ENCODE measurements around the gene TPM2. TPM values are rescaled to one million over a fixed set of nuclear protein-coding genes. Genes with fewer than 3 reads are reported as not detected.

Gene TPM2
- total RNA-seq, 1 experiment from 2014 or later, result 7.0 TPM

DNA sequence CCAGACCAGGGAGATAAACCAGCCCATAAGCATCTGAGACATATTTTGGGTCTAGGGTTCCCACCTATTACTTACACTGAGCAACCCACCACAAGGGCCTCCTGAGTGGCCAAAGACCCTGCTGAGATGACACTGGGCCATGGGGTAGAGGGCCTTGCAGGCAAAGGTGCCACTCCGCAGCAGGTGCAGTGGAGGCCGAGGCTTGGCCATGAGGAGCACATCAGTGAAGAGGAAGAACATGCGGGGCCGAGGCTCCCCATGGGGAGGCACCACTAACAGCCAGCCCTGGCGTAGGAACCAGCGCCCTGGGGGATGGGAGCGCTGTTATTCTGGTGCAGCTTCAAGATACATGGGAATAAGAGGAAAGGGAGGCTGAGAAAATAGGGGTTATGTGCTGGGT lies 27.3 kb downstream of the TPM2 start:
- Histone ChIP-seq H4K20me1 (ENCODE audit: low read length) (no peaks in the 10 kb centered on the region), H3K9me3 (ENCODE audit: low read length) (no peaks in the 10 kb centered on the region), H3K4me3 (ENCODE audit: low read length) (no peak overlapping the region), H3K4me2 (ENCODE audit: low read length) (no peak overlapping the region), H3K27me3 (ENCODE audit: low read length) (no peaks in the 10 kb centered on the region), H3K36me3 (ENCODE audit: low read depth, low read length) (peaks cover 20% of the 10 kb centered on the region), H3K9me2 (replicated peaks; ENCODE audit: low read length) (no peaks in the 10 kb centered on the region), H3K4me1 (ENCODE audit: insufficient read depth, low read length) (peaks cover 43% of the 10 kb centered on the region), H3F3A (ENCODE audit: low read length, unreplicated experiment) (peaks cover 7% of the 10 kb centered on the region), H3K27ac (ENCODE audit: low read length) (no peak overlapping the region), H2AFZ (ENCODE audit: low read length) (no peak overlapping the region), H3K79me2 (ENCODE audit: low read length) (peaks cover 40% of the 10 kb centered on the region), H3K9ac (ENCODE audit: low read length) (no peak overlapping the region)
- DNase-seq, result no peak
- TF ChIP-seq EZH2phosphoT487 (IDR thresholded peaks at IDR 0.05; ENCODE audit: borderline replicate concordance, low read length) (no peak), EZH2 (IDR thresholded peaks at IDR 0.05; ENCODE audit: low read length, unreplicated experiment) (no peak)
- TF ChIP-seq, protein P1, sequence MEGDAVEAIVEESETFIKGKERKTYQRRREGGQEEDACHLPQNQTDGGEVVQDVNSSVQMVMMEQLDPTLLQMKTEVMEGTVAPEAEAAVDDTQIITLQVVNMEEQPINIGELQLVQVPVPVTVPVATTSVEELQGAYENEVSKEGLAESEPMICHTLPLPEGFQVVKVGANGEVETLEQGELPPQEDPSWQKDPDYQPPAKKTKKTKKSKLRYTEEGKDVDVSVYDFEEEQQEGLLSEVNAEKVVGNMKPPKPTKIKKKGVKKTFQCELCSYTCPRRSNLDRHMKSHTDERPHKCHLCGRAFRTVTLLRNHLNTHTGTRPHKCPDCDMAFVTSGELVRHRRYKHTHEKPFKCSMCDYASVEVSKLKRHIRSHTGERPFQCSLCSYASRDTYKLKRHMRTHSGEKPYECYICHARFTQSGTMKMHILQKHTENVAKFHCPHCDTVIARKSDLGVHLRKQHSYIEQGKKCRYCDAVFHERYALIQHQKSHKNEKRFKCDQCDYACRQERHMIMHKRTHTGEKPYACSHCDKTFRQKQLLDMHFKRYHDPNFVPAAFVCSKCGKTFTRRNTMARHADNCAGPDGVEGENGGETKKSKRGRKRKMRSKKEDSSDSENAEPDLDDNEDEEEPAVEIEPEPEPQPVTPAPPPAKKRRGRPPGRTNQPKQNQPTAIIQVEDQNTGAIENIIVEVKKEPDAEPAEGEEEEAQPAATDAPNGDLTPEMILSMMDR (conservative IDR thresholded peaks at IDR 0.05; ENCODE audit: low read depth, low read length), result no peak
- ATAC-seq, result no peak
- BruUV-seq (replicated peaks), result no TSS peak
- CTCF ChIA-PET, result no interaction called here
- POLR2A ChIA-PET (ENCODE audit: unreplicated experiment), result no interaction called here
- intact Hi-C loops (cut with micrococcal nuclease), result no loop called here

DNA sequence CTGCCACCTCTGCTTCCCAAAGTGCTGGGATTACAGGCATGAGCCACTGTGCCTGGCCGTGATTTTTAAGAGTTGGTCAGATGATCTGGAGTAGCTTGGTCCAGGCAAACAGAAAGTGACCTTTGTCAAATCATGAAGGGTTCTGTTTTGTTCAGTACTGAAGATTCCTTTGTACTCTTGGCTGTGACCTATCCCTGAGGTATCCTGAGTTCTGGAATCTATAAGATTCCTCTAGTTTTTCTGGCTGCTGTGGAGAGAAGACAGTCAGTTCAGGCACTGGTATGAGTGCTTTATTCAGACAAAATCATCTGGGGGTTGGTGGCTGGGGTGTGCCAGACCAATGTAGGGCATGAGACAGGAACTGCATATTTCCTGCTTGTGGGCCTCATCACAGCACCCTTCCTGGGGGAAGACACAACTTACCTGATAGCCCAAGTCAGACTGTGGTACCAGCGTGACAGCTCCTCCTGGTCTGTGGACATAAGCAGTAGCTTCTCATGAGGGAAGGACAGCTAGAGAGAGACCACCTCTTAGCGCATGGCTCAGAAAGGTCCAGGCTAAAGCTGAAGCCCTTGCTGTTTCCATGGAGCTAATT lies 27.9 kb downstream of the TPM2 start:
- H3K9me2 ChIP-seq (replicated peaks; ENCODE audit: low read length), result no peaks in the 10 kb centered on the region
- intact Hi-C loops (cut with micrococcal nuclease), result no loop called here
- peaks cover 7% of the 10 kb centered on the region for H3F3A ChIP-seq (ENCODE audit: low read length, unreplicated experiment)
- H3K27me3 ChIP-seq (ENCODE audit: low read length), result no peaks in the 10 kb centered on the region
- no peak overlapping the region for H3K4me2 ChIP-seq (ENCODE audit: low read length)
- TF ChIP-seq, protein P1 (conservative IDR thresholded peaks at IDR 0.05; ENCODE audit: low read depth, low read length), result no peak
- no peak for TF ChIP-seq EZH2phosphoT487 (IDR thresholded peaks at IDR 0.05; ENCODE audit: borderline replicate concordance, low read length)
- no peak for TF ChIP-seq EZH2 (IDR thresholded peaks at IDR 0.05; ENCODE audit: low read length, unreplicated experiment)
- H3K79me2 ChIP-seq (ENCODE audit: low read length), result peaks cover 40% of the 10 kb centered on the region
- no peak overlapping the region for H2AFZ ChIP-seq (ENCODE audit: low read length)
- H3K4me3 ChIP-seq (ENCODE audit: low read length), result no peak overlapping the region
- H3K9ac ChIP-seq (ENCODE audit: low read length), result no peak overlapping the region
- DNase-seq (no peak), ATAC-seq (no peak)
- POLR2A ChIA-PET (ENCODE audit: unreplicated experiment), result interaction anchor here (0.7 kb wide), 2 partner anchors 70 to 84 kb away, joined by 5 read pairs; partner anchors contain the start of genes CREB3 and TLN1
- H3K9me3 ChIP-seq (ENCODE audit: low read length), result no peaks in the 10 kb centered on the region
- CTCF ChIA-PET, result interaction anchor here (0.5 to 1.1 kb wide), 3 partner anchors 30 to 70 kb away, joined by 3 to 8 read pairs (median 8); partner anchors contain the start of genes CREB3 and TLN1
- peaks cover 47% of the 10 kb centered on the region for H3K4me1 ChIP-seq (ENCODE audit: insufficient read depth, low read length)
- H4K20me1 ChIP-seq (ENCODE audit: low read length), result no peaks in the 10 kb centered on the region
- peaks cover 20% of the 10 kb centered on the region for H3K36me3 ChIP-seq (ENCODE audit: low read depth, low read length)
- H3K27ac ChIP-seq (ENCODE audit: low read length), result no peak overlapping the region
- BruUV-seq (replicated peaks), result no TSS peak

DNA sequence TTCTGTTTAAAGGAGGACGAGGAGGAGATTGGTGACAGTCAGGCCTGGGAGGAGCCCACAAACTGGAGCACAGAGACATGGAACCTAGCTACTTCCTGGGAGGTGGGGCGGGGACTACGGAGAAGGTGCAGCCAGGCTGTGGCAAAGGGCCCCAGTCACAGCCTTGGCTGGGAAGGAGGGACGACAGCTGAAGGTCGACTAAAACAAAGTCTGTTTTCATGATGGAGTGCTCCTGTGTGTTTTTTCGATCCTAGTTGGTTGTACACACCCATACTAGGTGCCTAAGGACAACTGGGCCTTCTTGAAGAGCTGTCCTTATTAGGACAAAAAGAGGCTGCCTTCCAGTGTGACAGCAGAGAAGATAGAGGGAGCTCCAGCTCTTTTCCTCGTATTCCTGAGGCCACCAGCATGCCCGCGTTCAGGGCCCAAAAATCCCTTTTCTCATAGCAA lies 28.7 kb downstream of the TPM2 start:
- Histone ChIP-seq H4K20me1 (ENCODE audit: low read length) (no peaks in the 10 kb centered on the region), H3K36me3 (ENCODE audit: low read depth, low read length) (peaks cover 20% of the 10 kb centered on the region), H3K27ac (ENCODE audit: low read length) (peak overlapping the region; percentile 98), H3K9me3 (ENCODE audit: low read length) (no peaks in the 10 kb centered on the region), H3K4me3 (ENCODE audit: low read length) (no peak overlapping the region), H3K79me2 (ENCODE audit: low read length) (peaks cover 40% of the 10 kb centered on the region), H3K9me2 (replicated peaks; ENCODE audit: low read length) (no peaks in the 10 kb centered on the region), H3F3A (ENCODE audit: low read length, unreplicated experiment) (peaks cover 7% of the 10 kb centered on the region), H3K4me2 (ENCODE audit: low read length) (no peak overlapping the region), H2AFZ (ENCODE audit: low read length) (no peak overlapping the region), H3K4me1 (ENCODE audit: insufficient read depth, low read length) (peaks cover 47% of the 10 kb centered on the region), H3K9ac (ENCODE audit: low read length) (no peak overlapping the region), H3K27me3 (ENCODE audit: low read length) (no peaks in the 10 kb centered on the region)
- TF ChIP-seq EZH2phosphoT487 (IDR thresholded peaks at IDR 0.05; ENCODE audit: borderline replicate concordance, low read length) (no peak), EZH2 (IDR thresholded peaks at IDR 0.05; ENCODE audit: low read length, unreplicated experiment) (no peak)
- TF ChIP-seq, protein P1 (conservative IDR thresholded peaks at IDR 0.05; ENCODE audit: low read depth, low read length), result peak; percentile 40; the same call in 1 of the 2 replicates
- ChIA-PET CTCF (interaction anchor here (0.5 to 1.1 kb wide), 6 partner anchors 31 to 86 kb away, joined by 3 to 8 read pairs (median 3); partner anchors contain the start of genes CREB3 and TLN1), POLR2A (ENCODE audit: unreplicated experiment) (interaction anchor here (0.7 kb wide), 1 partner anchor 71 kb away, joined by 5 read pairs; the partner anchor contains the start of genes CREB3 and TLN1)
- BruUV-seq (replicated peaks), result no TSS peak
- DNase-seq (peak; percentile 23), ATAC-seq (no peak)
- intact Hi-C loops (cut with micrococcal nuclease), result no loop called here
